ENCODE measurements around the gene TGIF2. TPM values are rescaled to one million over a fixed set of nuclear protein-coding genes. Genes with fewer than 3 reads are reported as not detected.

Gene TGIF2
- total and polyA plus RNA-seq, 2 of the 13 experiments (the other 11 are each of a cell fraction or from before 2014, with no cell fraction given) = 41.3 to 53.9 TPM

DNA sequence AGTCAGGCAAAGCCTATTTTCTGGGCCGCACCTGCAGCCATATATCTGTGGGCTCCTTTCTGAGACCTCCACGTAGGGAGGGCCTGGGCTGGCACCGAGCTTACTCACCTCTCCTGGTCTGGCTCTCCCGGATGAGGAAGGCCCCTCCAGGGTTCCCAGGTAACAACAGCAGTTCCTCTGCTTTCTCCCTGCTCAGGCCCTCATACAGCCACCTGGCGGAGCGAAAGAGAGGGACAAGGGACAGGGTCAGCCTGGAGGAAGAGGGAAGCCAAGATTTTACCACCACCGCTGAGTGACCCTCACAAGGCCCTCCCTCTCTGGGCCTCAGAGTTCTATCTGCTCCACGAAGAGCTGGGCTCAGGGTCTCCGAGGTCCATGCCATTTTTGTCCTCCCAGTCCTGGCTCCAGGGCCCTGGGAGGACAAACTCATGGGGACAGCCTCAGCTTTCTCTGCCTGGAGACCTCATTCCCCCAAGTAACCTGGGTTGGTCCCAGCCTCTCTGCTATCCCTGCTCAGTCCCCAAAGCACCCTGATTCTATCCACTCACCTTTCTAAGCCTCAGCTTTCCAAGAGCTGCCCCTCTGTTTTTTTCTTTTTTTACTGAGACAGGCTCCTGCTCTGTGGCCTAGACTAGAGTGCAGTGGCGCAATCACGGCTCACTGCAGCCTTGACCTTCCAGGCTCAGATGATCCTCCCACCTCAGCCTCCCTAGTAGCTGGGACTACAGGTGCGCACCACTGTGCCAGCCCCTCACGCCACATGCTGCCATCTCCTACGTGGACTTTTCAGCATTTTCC lies 59.3 kb downstream of the TGIF2 start (continued):
- TF ChIP-seq CREB1 (IDR thresholded peaks at IDR 0.05) (no peak), CREB1 (CRISPR knock-in tag; IDR thresholded peaks at IDR 0.05) (no peak), CENPX (CRISPR knock-in tag; IDR thresholded peaks at IDR 0.05) (no peak), ZBTB38 (CRISPR knock-in tag; IDR thresholded peaks at IDR 0.05) (no peak), ZNF138 (CRISPR knock-in tag; IDR thresholded peaks at IDR 0.05; ENCODE audit: low read depth) (no peak), KMT2A (CRISPR knock-in tag; IDR thresholded peaks at IDR 0.05) (no peak; the same call in 1 of the 2 replicates), ZNF121 (CRISPR knock-in tag; IDR thresholded peaks at IDR 0.05) (peak; percentile 12; the same call in 1 of the 2 replicates), CENPBD1 (CRISPR knock-in tag; IDR thresholded peaks at IDR 0.05; ENCODE audit: borderline replicate concordance, low read depth) (no peak), ZNF768 (CRISPR knock-in tag; IDR thresholded peaks at IDR 0.05) (peak; percentile 89), NFAT5 (CRISPR knock-in tag; IDR thresholded peaks at IDR 0.05) (no peak), DNMT3B (CRISPR knock-in tag; conservative IDR thresholded peaks at IDR 0.05) (no peak; the same call in 1 of the 2 replicates), MIXL1 (CRISPR knock-in tag; IDR thresholded peaks at IDR 0.05) (no peak; the same call in 1 of the 2 replicates), SIN3A (IDR thresholded peaks at IDR 0.05; ENCODE audit: borderline replicate concordance, low read depth, low read length) (peak; percentile 44; the same call in 1 of the 2 replicates), POGZ (CRISPR knock-in tag; IDR thresholded peaks at IDR 0.05) (peak; percentile 56; the same call in 1 of the 2 replicates), SIX1 (CRISPR knock-in tag; IDR thresholded peaks at IDR 0.05; ENCODE audit: borderline replicate concordance) (peak; percentile 59; the same call in 1 of the 2 replicates), SMAD3 (CRISPR knock-in tag; IDR thresholded peaks at IDR 0.05) (peak; percentile 49; the same call in 1 of the 2 replicates), ZNF207 (IDR thresholded peaks at IDR 0.05; ENCODE audit: borderline replicate concordance) (no peak), ZSCAN21 (CRISPR knock-in tag; IDR thresholded peaks at IDR 0.05; ENCODE audit: borderline replicate concordance) (peak; percentile 11; the same call in 1 of the 2 replicates), TAF15 (IDR thresholded peaks at IDR 0.05; ENCODE audit: low read depth, low read length, poor library complexity, severe bottlenecking) (no peak)
- TF ChIP-seq, protein P1, sequence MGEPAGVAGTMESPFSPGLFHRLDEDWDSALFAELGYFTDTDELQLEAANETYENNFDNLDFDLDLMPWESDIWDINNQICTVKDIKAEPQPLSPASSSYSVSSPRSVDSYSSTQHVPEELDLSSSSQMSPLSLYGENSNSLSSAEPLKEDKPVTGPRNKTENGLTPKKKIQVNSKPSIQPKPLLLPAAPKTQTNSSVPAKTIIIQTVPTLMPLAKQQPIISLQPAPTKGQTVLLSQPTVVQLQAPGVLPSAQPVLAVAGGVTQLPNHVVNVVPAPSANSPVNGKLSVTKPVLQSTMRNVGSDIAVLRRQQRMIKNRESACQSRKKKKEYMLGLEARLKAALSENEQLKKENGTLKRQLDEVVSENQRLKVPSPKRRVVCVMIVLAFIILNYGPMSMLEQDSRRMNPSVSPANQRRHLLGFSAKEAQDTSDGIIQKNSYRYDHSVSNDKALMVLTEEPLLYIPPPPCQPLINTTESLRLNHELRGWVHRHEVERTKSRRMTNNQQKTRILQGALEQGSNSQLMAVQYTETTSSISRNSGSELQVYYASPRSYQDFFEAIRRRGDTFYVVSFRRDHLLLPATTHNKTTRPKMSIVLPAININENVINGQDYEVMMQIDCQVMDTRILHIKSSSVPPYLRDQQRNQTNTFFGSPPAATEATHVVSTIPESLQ (CRISPR knock-in tag; conservative IDR thresholded peaks at IDR 0.05) = no peak
